Measurements from ENCODE around the gene MSI2.

Gene MSI2

GRCh38 chr17:57645950-57646665, 389.8 kb downstream of the MSI2 start:
- peaks cover 10% of the 10 kb centered on the region for H3K36me3 Mint-ChIP-seq
- DNase-seq (ENCODE audit: low spot score in 2 of 2) (no peak), ATAC-seq (ENCODE audit: low read depth) (no peak)
- no peak overlapping the region for H3K27ac Mint-ChIP-seq
- H3K27me3 Mint-ChIP-seq, result no peaks in the 10 kb centered on the region
- H3K9me3 Mint-ChIP-seq, result no peaks in the 10 kb centered on the region
- H3K4me3 Mint-ChIP-seq, result no peak overlapping the region
- H3K4me1 Mint-ChIP-seq, result peaks cover 4% of the 10 kb centered on the region

- Mint-ChIP-seq H3K27ac (no peak overlapping the region), H3K36me3 (peaks cover 7% of the 10 kb centered on the region), H3K4me1 (no peaks in the 10 kb centered on the region), H3K9me3 (no peaks in the 10 kb centered on the region), H3K4me3 (no peak overlapping the region), H3K27me3 (no peaks in the 10 kb centered on the region)
- ATAC-seq (ENCODE audit: low read depth), result no peak
- no peak for DNase-seq (ENCODE audit: low spot score in 2 of 2)
Observed at GRCh38 chr17:57648720-57649119, 392.4 kb downstream of the MSI2 start.

GRCh38 chr17:57649191-57649590, 392.9 kb downstream of the MSI2 start:
- H3K4me1 Mint-ChIP-seq, result no peaks in the 10 kb centered on the region
- peaks cover 8% of the 10 kb centered on the region for H3K36me3 Mint-ChIP-seq
- ATAC-seq (ENCODE audit: low read depth) (no peak), DNase-seq (ENCODE audit: low spot score in 2 of 2) (no peak)
- no peaks in the 10 kb centered on the region for H3K27me3 Mint-ChIP-seq
- H3K4me3 Mint-ChIP-seq, result no peak overlapping the region
- H3K27ac Mint-ChIP-seq, result no peak overlapping the region
- no peaks in the 10 kb centered on the region for H3K9me3 Mint-ChIP-seq

GRCh38 chr17:57649731-57650484, 393.6 kb downstream of the MSI2 start:
- peaks cover 10% of the 10 kb centered on the region for H3K36me3 Mint-ChIP-seq
- no peak overlapping the region for H3K27ac Mint-ChIP-seq
- H3K9me3 Mint-ChIP-seq, result no peaks in the 10 kb centered on the region
- no peak for ATAC-seq (ENCODE audit: low read depth)
- no peaks in the 10 kb centered on the region for H3K4me1 Mint-ChIP-seq
- no peaks in the 10 kb centered on the region for H3K27me3 Mint-ChIP-seq
- DNase-seq (ENCODE audit: low spot score in 2 of 2), result no peak
- no peak overlapping the region for H3K4me3 Mint-ChIP-seq

- H3K9me3 Mint-ChIP-seq, result no peaks in the 10 kb centered on the region
- no peak overlapping the region for H3K4me3 Mint-ChIP-seq
- no peaks in the 10 kb centered on the region for H3K27me3 Mint-ChIP-seq
- no peak for DNase-seq (ENCODE audit: low spot score in 2 of 2)
- H3K36me3 Mint-ChIP-seq, result peaks cover 12% of the 10 kb centered on the region
- no peak for ATAC-seq (ENCODE audit: low read depth)
- no peak overlapping the region for H3K27ac Mint-ChIP-seq
- H3K4me1 Mint-ChIP-seq, result no peaks in the 10 kb centered on the region
Observed at GRCh38 chr17:57650548-57650947, 394.2 kb downstream of the MSI2 start.

- no peak overlapping the region for H3K27ac Mint-ChIP-seq
- peaks cover 13% of the 10 kb centered on the region for H3K36me3 Mint-ChIP-seq
- no peaks in the 10 kb centered on the region for H3K4me1 Mint-ChIP-seq
- no peaks in the 10 kb centered on the region for H3K27me3 Mint-ChIP-seq
- ATAC-seq (ENCODE audit: low read depth) (no peak), DNase-seq (ENCODE audit: low spot score in 2 of 2) (no peak)
- no peak overlapping the region for H3K4me3 Mint-ChIP-seq
- H3K9me3 Mint-ChIP-seq, result no peaks in the 10 kb centered on the region
Observed at GRCh38 chr17:57651451-57651850, 395.1 kb downstream of the MSI2 start.

GRCh38 chr17:57651996-57652395, 395.7 kb downstream of the MSI2 start:
- no peaks in the 10 kb centered on the region for H3K27me3 Mint-ChIP-seq
- H3K4me3 Mint-ChIP-seq, result no peak overlapping the region
- no peaks in the 10 kb centered on the region for H3K9me3 Mint-ChIP-seq
- DNase-seq (ENCODE audit: low spot score in 2 of 2) (no peak), ATAC-seq (ENCODE audit: low read depth) (no peak)
- no peak overlapping the region for H3K27ac Mint-ChIP-seq
- no peaks in the 10 kb centered on the region for H3K4me1 Mint-ChIP-seq
- H3K36me3 Mint-ChIP-seq, result peaks cover 15% of the 10 kb centered on the region

GRCh38 chr17:57652811-57653210, 396.5 kb downstream of the MSI2 start:
- no peaks in the 10 kb centered on the region for H3K27me3 Mint-ChIP-seq
- no peaks in the 10 kb centered on the region for H3K9me3 Mint-ChIP-seq
- H3K4me3 Mint-ChIP-seq, result no peak overlapping the region
- no peak for DNase-seq (ENCODE audit: low spot score in 2 of 2)
- no peak for ATAC-seq (ENCODE audit: low read depth)
- H3K36me3 Mint-ChIP-seq, result peaks cover 15% of the 10 kb centered on the region
- no peak overlapping the region for H3K27ac Mint-ChIP-seq
- H3K4me1 Mint-ChIP-seq, result no peaks in the 10 kb centered on the region

- Mint-ChIP-seq H3K9me3 (no peaks in the 10 kb centered on the region), H3K27ac (no peak overlapping the region), H3K36me3 (peaks cover 15% of the 10 kb centered on the region), H3K4me3 (no peak overlapping the region), H3K27me3 (no peaks in the 10 kb centered on the region), H3K4me1 (no peaks in the 10 kb centered on the region)
- ATAC-seq (ENCODE audit: low read depth) (no peak), DNase-seq (ENCODE audit: low spot score in 2 of 2) (no peak)
Observed at GRCh38 chr17:57653279-57653678, 397.0 kb downstream of the MSI2 start.

GRCh38 chr17:57654040-57654775, 397.9 kb downstream of the MSI2 start:
- ATAC-seq (ENCODE audit: low read depth) (no peak), DNase-seq (ENCODE audit: low spot score in 2 of 2) (no peak)
- no peaks in the 10 kb centered on the region for H3K4me1 Mint-ChIP-seq
- H3K9me3 Mint-ChIP-seq, result no peaks in the 10 kb centered on the region
- no peaks in the 10 kb centered on the region for H3K27me3 Mint-ChIP-seq
- peaks cover 15% of the 10 kb centered on the region for H3K36me3 Mint-ChIP-seq
- H3K27ac Mint-ChIP-seq, result no peak overlapping the region
- H3K4me3 Mint-ChIP-seq, result no peak overlapping the region

- ATAC-seq (ENCODE audit: low read depth) (no peak), DNase-seq (ENCODE audit: low spot score in 2 of 2) (no peak)
- Mint-ChIP-seq H3K27me3 (no peaks in the 10 kb centered on the region), H3K9me3 (no peaks in the 10 kb centered on the region), H3K36me3 (peaks cover 14% of the 10 kb centered on the region), H3K4me3 (no peak overlapping the region), H3K27ac (no peak overlapping the region), H3K4me1 (no peaks in the 10 kb centered on the region)
Observed at GRCh38 chr17:57655553-57655952, 399.2 kb downstream of the MSI2 start.

- no peak for ATAC-seq (ENCODE audit: low read depth)
- Mint-ChIP-seq H3K27ac (no peak overlapping the region), H3K36me3 (peaks cover 13% of the 10 kb centered on the region), H3K4me3 (no peak overlapping the region), H3K27me3 (no peaks in the 10 kb centered on the region), H3K9me3 (no peaks in the 10 kb centered on the region), H3K4me1 (no peaks in the 10 kb centered on the region)
- no peak for DNase-seq (ENCODE audit: low spot score in 2 of 2)
Observed at GRCh38 chr17:57657211-57657610, 400.9 kb downstream of the MSI2 start.

GRCh38 chr17:57662041-57662440, 405.7 kb downstream of the MSI2 start:
- Mint-ChIP-seq H3K4me3 (no peak overlapping the region), H3K36me3 (peaks cover 2% of the 10 kb centered on the region), H3K4me1 (peaks cover 12% of the 10 kb centered on the region), H3K9me3 (no peaks in the 10 kb centered on the region), H3K27ac (peak overlapping the region; percentile 95), H3K27me3 (no peaks in the 10 kb centered on the region)
- no peak for ATAC-seq (ENCODE audit: low read depth)
- no peak for DNase-seq (ENCODE audit: low spot score in 2 of 2)

GRCh38 chr17:57662644-57663308, 406.5 kb downstream of the MSI2 start:
- H3K27ac Mint-ChIP-seq, result peak overlapping the region; percentile 95
- ATAC-seq (ENCODE audit: low read depth) (peak; percentile 85), DNase-seq (ENCODE audit: low spot score in 2 of 2) (peak in 1 of 2 donors; percentile 47)
- H3K27me3 Mint-ChIP-seq, result no peaks in the 10 kb centered on the region
- H3K4me1 Mint-ChIP-seq, result peaks cover 12% of the 10 kb centered on the region
- peaks cover 2% of the 10 kb centered on the region for H3K36me3 Mint-ChIP-seq
- H3K4me3 Mint-ChIP-seq, result peak overlapping the region; percentile 86
- H3K9me3 Mint-ChIP-seq, result no peaks in the 10 kb centered on the region

All from memory B cell (primary cell).